NCI-H526 treated with DMSO at 0.1 percent for 48 hours (cell line): Measurements from ENCODE around the gene HLA-DRB1.
"Not testable (repeated sequence)": the region's sequence is repeated elsewhere in the genome, so short reads cannot be mapped to it uniquely, and the experiment has no call there.

Source experiments
- DNase-seq: peaks from one replicate; lab custom pipeline; 2025; lab: John Stamatoyannopoulos, UW

HLA-DRB1 gene

DNA sequence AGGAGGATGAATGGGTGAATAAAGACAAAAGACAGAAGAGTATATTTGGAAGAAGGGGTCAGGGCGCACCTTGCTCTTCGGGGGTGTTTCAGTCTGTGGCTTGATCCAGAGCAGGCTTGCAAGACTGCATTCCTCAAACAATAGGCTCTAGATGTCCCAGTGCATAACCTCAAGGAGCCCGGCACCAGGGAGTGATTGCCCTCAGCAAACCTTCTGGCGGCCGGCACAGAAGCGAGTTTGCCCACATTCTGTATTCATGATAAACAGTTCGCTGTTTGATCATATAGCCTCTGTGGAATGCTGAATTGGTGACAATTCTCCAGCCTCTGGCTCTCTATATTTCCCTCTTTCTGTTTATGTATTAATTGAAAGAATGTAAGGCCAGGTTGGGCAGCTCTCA lies 29.9 kb downstream of the HLA-DRB1 start:
- no peak for DNase-seq

DNA sequence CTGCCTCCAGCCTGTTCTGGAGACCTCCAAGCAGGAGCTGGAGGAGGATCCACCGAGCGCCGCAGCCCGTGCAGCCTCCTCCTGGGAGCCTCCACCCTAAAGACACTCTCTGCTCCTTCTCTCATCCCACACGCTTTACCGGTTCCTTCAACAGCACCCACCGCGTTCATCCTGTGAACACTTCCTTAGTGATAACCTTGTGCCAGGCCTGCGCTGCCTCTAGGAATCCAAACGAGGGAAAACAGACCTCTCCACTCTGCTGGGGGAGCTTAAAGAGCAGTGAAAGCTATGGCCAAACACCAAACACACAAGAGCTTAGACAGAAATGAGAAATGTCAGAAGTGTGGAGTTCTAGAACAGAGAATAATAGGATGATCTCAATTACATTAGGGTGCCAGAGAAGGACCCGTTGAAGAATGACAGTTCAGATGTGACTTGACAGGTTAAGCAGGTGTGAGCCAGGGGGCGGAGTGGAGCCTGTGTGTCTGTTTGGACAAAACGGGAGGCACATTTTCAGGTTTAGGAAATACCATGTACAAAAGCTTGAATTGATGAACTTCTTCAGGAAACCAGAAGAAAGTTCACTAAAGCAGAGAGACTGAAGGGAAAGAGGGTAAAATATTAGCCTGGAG lies 31.1 kb downstream of the HLA-DRB1 start:
- DNase-seq = no peak

- no peak for DNase-seq
These were observed 35.3 kb downstream of the HLA-DRB1 start for GRCh38 chr6:32554116-32554965.

DNA sequence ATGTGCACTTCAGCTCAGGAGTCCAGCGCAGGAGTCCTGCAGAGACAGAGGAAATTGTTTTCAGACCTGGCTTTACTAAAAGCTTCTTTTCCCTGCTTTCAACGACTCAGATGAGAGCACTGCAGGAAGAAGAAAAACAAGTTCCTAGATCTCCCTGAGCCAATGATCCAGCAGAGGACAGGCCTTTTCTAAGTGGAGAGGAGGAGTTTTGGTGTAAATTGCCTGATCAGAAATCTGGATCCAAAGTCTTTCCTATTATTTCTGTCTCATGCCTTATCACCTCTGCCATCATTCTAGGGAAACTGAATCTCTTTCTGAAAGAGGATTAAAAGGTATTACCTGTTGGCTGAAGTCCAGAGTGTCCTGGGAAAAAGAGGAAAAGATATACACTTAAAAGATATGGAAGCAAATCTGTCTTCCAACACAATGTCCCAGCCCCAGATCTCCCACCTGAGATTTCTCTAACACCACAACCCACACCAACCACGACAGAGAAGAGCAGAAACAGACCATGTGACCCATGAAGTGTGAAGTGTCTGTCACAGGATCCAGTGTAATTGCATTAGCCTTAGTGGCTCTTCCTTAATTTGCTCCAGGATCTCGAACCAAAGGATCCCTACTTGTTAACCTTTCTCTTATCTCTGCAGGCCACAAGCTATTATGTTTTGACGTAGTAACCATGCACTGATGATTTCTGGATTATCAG lies 36.5 kb downstream of the HLA-DRB1 start:
- DNase-seq = no peak

GRCh38 chr6:32551410-32551809 lies 38.2 kb downstream of the HLA-DRB1 start:
- DNase-seq = no peak

GRCh38 chr6:32539839-32540238 lies 49.8 kb downstream of the HLA-DRB1 start:
- DNase-seq = no peak

- not testable (repeated sequence) for DNase-seq
These were observed 59.2 kb downstream of the HLA-DRB1 start for GRCh38 chr6:32530431-32530793.

DNA sequence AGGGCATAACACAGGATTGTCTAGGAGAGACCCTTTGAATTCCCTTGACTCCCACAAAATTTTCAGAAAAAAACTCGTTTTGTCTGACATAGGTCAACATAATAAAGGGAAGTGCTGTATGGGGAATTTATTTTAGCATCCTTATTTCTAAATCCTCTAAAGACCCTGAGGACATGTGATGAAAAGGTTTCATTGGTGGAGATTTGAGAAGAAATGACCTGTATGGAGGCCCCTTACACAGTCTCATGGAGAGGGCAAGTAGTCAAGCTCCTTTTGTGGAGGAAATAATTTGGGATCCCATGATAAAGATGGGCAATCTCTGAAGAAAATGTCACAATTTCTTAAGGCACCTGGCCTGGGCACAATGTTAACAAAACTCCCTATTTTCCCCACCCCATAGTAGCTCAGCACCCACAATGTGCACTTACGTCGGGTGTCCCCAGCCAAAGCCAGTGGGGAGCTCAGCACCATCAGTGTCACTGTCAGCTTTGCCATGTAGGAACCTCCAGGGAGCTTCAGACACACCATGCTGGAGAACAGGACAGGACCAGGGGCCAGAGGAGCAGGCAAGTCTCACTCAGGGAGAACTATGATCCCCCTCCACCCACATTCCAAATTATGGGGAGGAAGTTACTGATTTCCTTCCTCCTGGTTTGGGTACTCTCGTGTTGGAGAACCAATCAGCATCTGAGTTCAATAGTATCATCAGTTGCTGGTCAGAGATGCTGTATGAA lies 59.8 kb downstream of the HLA-DRB1 start, which contains the start of gene HLA-DRB5:
Gene HLA-DRB5 (minus strand): TSS at position 591 of the 734 bp plus-strand sequence. CDS start 63 bp downstream, at position 528.
- no peak for DNase-seq
